Measurements from ENCODE around the gene BIN2.

- TF ChIP-seq CTCF (conservative IDR thresholded peaks at IDR 0.05; ENCODE audit: low read length) (no peak), EZH2phosphoT487 (IDR thresholded peaks at IDR 0.05; ENCODE audit: borderline replicate concordance, low read depth, low read length) (no peak)
Measured at GRCh38 chr12:51333536-51333935, 9.6 kb upstream of the BIN2 start.
